OCI-LY7 (cell line): Measurements from ENCODE around the gene EMSY.

Experiments used
- CTCF ChIP-seq: fragments of 200-600 bp; sonication (generic); conservative IDR thresholded peaks from 2 replicates; pipeline ENCODE4 v1.5.1; 2014; ENCODE audit warnings: mild to moderate bottlenecking, antibody characterized with exemption, low read length, moderate library complexity, mixed read lengths
- EZH2phosphoT487 ChIP-seq: fragments of 200-600 bp; sonication (generic); IDR thresholded peaks from 2 replicates; pipeline ENCODE4 v1.6.1; 2018; ENCODE audit warnings: low read depth, borderline replicate concordance, mild to moderate bottlenecking, mixed run types, antibody characterized with exemption, low read length, moderate library complexity, mixed read lengths

- TF ChIP-seq CTCF (no peak), EZH2phosphoT487 (no peak)
These were observed 114.1 kb downstream of the EMSY start for GRCh38 chr11:76558891-76559290.
